GM12892 (cell line): ENCODE data around the gene PFKM.
"Not testable (repeated sequence)": the region's sequence is repeated elsewhere in the genome, so short reads cannot be mapped to it uniquely, and the experiment has no call there.

Experiments used
- DNase-seq: peaks from one replicate; pipeline ENCODE4 v3.0.0; 2011; ENCODE audit not compliant: insufficient read length
- FAIRE-seq: peaks from 2 replicates; lab custom pipeline; 2011; peaks lifted over from hg19 to GRCh38; lab: Jason Lieb, UNC
- POLR2A ChIP-seq: IDR thresholded peaks from 2 replicates; pipeline ENCODE4 v1.6.1; 2011; ENCODE audit warnings: low read depth, low read length, control low read depth
- POLR2AphosphoS5 ChIP-seq: IDR thresholded peaks from 2 replicates; pipeline ENCODE4 v1.6.1; 2011; ENCODE audit warnings: low read depth, low read length, control low read depth
- TAF1 ChIP-seq: IDR thresholded peaks from 2 replicates; pipeline ENCODE4 v1.6.1; 2011; ENCODE audit warnings: low read depth, mild to moderate bottlenecking, control low read depth, low read length, borderline replicate concordance

Gene PFKM

GRCh38 chr12:48115957-48116356 lies 3.2 kb upstream of the PFKM start:
- no peak for DNase-seq
- TF ChIP-seq POLR2AphosphoS5: no peak
- TF ChIP-seq POLR2A: no peak
- TF ChIP-seq TAF1: no peak
- no peak for FAIRE-seq

GRCh38 chr12:48118284-48118871 lies 786 bp upstream of the PFKM start:
- DNase-seq (no peak), FAIRE-seq (no peak)
- TF ChIP-seq TAF1 (no peak), POLR2A (no peak), POLR2AphosphoS5 (no peak)

- no peak for DNase-seq
- no peak for FAIRE-seq
- TF ChIP-seq POLR2A: no peak
- TF ChIP-seq TAF1: no peak
- no peak for TF ChIP-seq POLR2AphosphoS5
These were observed 651 bp downstream of the PFKM start for GRCh38 chr12:48119834-48120195.

GRCh38 chr12:48121522-48121921 lies 2.4 kb downstream of the PFKM start:
- FAIRE-seq (no peak), DNase-seq (no peak)
- TF ChIP-seq TAF1 (no peak), POLR2A (no peak), POLR2AphosphoS5 (no peak)

GRCh38 chr12:48122065-48122834 lies 3.1 kb downstream of the PFKM start:
- DNase-seq (no peak), FAIRE-seq (no peak)
- TF ChIP-seq POLR2A (no peak), TAF1 (no peak), POLR2AphosphoS5 (no peak)

GRCh38 chr12:48123169-48123568 lies 4.0 kb downstream of the PFKM start:
- TF ChIP-seq POLR2AphosphoS5 (no peak), POLR2A (no peak), TAF1 (no peak)
- FAIRE-seq: no peak

GRCh38 chr12:48125542-48125941 lies 6.4 kb downstream of the PFKM start:
- not testable (repeated sequence) for FAIRE-seq, DNase-seq

More at GRCh38 chr12:48123169-48123568, 4.0 kb downstream of the PFKM start:
- DNase-seq: no peak

- no peak for TF ChIP-seq POLR2A
- no peak for TF ChIP-seq TAF1
- no peak for TF ChIP-seq POLR2AphosphoS5
- no peak for FAIRE-seq
- no peak for DNase-seq
These were observed 6.8 kb downstream of the PFKM start for GRCh38 chr12:48125985-48126384.

- FAIRE-seq (no peak), DNase-seq (no peak)
- TF ChIP-seq TAF1: no peak
- TF ChIP-seq POLR2AphosphoS5: no peak
- TF ChIP-seq POLR2A: no peak
These were observed 7.9 kb downstream of the PFKM start for GRCh38 chr12:48126953-48127630.

GRCh38 chr12:48128800-48129199 lies 9.6 kb downstream of the PFKM start:
- TF ChIP-seq TAF1: no peak
- TF ChIP-seq POLR2A: no peak
- TF ChIP-seq POLR2AphosphoS5: no peak
- DNase-seq: no peak
- no peak for FAIRE-seq

GRCh38 chr12:48129376-48129775 lies 10.2 kb downstream of the PFKM start:
- DNase-seq: no peak
- no peak for FAIRE-seq
- TF ChIP-seq TAF1: no peak
- no peak for TF ChIP-seq POLR2AphosphoS5
- TF ChIP-seq POLR2A: no peak
